Measurements from ENCODE around the gene KRTAP5-1.

The KRTAP5-1 gene

GRCh38 chr11:1542267-1542666 is 42.8 kb downstream of the KRTAP5-1 start:
- no peak for DNase-seq (ENCODE audit: low read depth)

GRCh38 chr11:1541474-1542204 is 43.4 kb downstream of the KRTAP5-1 start:
- DNase-seq (ENCODE audit: low read depth), result no peak

DNA sequence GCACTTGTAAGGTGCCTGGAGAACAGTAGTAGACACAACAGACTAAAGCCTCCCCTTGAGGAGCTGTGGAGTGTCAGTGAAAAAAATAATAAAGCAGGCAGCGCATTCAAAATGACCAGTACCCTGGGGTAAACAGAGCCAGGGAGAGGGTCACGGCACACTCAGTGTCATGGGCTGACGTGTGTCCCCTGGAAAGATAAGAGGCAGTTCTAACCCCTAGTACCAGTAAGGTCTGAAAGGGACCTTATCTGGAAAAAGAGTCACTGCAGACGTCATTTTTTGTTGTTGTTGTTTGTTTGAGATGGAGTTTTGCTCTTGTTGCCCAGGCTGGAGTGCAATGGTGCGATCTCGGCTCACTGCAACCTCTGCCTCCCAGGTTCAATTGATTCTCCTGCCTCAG is 45.0 kb downstream of the KRTAP5-1 start:
- no peak for DNase-seq (ENCODE audit: low read depth)

- DNase-seq (ENCODE audit: low read depth), result no peak
Observed at GRCh38 chr11:1538153-1538552, 46.9 kb downstream of the KRTAP5-1 start.

GRCh38 chr11:1536065-1536843 is 48.8 kb downstream of the KRTAP5-1 start:
- no peak for DNase-seq (ENCODE audit: low read depth)

DNA sequence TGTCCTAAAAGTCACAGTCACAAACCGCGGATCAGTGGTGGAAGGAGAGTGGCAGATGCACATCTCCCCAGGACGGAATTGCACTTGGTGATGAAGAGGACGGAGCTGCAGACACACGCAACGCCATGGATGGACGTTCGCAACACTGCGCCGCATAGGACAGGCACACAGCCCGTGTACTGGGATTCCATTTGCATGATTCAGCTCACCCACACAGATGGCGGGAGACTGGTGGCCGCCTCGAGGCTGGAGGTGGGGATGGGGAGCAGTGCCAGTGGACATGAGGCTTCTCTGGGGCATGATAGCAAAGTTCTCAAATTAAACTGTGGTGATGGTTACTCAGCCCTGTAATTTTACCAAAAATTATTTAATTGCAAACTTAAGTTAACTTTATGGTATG is 50.4 kb downstream of the KRTAP5-1 start:
- DNase-seq (ENCODE audit: low read depth), result no peak
